ENCODE data around the gene FREM3. TPM values are rescaled to one million over a fixed set of nuclear protein-coding genes. Genes with fewer than 3 reads are reported as not detected.

Gene FREM3
- total RNA-seq, 1 experiment from 2014 or later, result not detected

DNA sequence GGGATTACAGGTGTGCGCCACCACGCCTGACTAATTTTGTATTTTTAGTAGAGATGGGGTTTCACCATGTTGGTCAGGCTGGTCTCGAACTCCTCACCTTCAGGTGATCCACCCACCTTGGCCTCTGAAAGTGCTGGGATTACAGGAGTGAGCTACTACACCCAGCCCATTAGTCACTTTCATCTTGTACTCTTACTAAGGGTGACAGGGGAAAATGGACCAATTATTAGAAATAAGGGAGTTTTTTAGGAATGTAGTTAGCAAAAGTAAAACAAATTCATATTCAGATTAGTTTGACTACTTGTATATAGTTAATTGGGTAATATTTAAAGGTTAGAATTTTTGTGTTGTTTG lies 160.8 kb downstream of the FREM3 start:
- no peak overlapping the region for H3K4me3 ChIP-seq (ENCODE audit: low read depth, low read length, poor library complexity, severe bottlenecking)
- POLR2A ChIA-PET (ENCODE audit: low non-redundant PET), result no interaction called here
- no peaks in the 10 kb centered on the region for H3K27me3 ChIP-seq (replicated peaks; ENCODE audit: insufficient read depth, low read depth, low read length, poor library complexity)
- H3K9me3 ChIP-seq (ENCODE audit: low read depth, low read length, poor library complexity, severe bottlenecking), result no peaks in the 10 kb centered on the region
- peaks cover 8% of the 10 kb centered on the region for H3K4me1 ChIP-seq (ENCODE audit: insufficient read depth, low read length, poor library complexity, severe bottlenecking)
- DNase-seq (ENCODE audit: low spot score), result no peak
- CTCF ChIA-PET, result interaction anchor here (0.7 kb wide), 1 partner anchor 443 kb away, joined by 4 read pairs; no protein-coding TSS in a partner anchor
- BruUV-seq (replicated peaks), result no TSS peak
- peaks cover 95% of the 10 kb centered on the region for H3K36me3 ChIP-seq (ENCODE audit: insufficient read depth, low read length, poor library complexity, severe bottlenecking)
- H3K27ac ChIP-seq (ENCODE audit: low read depth, low read length, poor library complexity, severe bottlenecking), result no peak overlapping the region
- intact Hi-C loops (cut with micrococcal nuclease; ENCODE audit: unreplicated experiment), result loop anchor here (10.0 kb wide), 1 partner anchor 1575 kb away; no protein-coding TSS in a partner anchor
- TF ChIP-seq, protein P1, sequence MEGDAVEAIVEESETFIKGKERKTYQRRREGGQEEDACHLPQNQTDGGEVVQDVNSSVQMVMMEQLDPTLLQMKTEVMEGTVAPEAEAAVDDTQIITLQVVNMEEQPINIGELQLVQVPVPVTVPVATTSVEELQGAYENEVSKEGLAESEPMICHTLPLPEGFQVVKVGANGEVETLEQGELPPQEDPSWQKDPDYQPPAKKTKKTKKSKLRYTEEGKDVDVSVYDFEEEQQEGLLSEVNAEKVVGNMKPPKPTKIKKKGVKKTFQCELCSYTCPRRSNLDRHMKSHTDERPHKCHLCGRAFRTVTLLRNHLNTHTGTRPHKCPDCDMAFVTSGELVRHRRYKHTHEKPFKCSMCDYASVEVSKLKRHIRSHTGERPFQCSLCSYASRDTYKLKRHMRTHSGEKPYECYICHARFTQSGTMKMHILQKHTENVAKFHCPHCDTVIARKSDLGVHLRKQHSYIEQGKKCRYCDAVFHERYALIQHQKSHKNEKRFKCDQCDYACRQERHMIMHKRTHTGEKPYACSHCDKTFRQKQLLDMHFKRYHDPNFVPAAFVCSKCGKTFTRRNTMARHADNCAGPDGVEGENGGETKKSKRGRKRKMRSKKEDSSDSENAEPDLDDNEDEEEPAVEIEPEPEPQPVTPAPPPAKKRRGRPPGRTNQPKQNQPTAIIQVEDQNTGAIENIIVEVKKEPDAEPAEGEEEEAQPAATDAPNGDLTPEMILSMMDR (conservative IDR thresholded peaks at IDR 0.05; ENCODE audit: low read depth, low read length), result no peak
- TF ChIP-seq EZH2 (IDR thresholded peaks at IDR 0.05; ENCODE audit: borderline replicate concordance, low read depth, low read length, poor library complexity, severe bottlenecking), result no peak

DNA sequence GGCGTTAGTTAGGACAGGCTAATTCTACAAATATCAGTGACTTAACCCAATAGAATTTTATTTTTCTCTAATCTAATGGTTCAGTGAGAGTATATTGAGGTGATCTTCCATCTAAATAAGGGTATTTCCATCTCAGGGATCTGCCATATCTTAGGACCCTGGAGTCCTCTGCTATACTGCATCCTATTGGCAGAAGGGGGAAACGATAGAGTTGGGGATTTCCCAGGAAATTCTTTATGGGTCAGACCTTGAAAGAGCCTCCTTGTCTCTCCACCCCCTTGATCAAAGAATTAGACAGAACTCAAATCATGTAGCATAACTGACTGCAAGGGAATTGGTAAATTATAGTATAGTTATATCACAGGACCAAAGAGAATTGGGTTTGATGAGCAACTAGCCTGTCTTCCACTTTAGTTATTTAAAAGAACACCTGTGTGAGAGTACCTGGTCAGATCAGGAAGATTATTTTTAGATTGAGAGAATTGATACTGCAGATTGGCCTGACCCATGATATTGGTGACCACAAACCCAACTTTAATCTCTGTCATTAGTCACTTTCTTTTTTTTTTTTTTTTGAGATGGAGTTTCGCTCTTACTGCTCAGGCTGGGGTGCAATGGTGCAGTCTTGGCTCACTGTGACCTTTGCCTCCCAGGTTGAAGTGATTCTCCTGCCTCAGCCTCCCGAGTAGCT lies 161.4 kb downstream of the FREM3 start:
- no peak for DNase-seq (ENCODE audit: low spot score)
- BruUV-seq (replicated peaks), result no TSS peak
- CTCF ChIA-PET, result interaction anchor here (0.7 kb wide), 1 partner anchor 443 kb away, joined by 4 read pairs; no protein-coding TSS in a partner anchor
- no peak overlapping the region for H3K27ac ChIP-seq (ENCODE audit: low read depth, low read length, poor library complexity, severe bottlenecking)
- peaks cover 8% of the 10 kb centered on the region for H3K4me1 ChIP-seq (ENCODE audit: insufficient read depth, low read length, poor library complexity, severe bottlenecking)
- H3K27me3 ChIP-seq (replicated peaks; ENCODE audit: insufficient read depth, low read depth, low read length, poor library complexity), result no peaks in the 10 kb centered on the region
- H3K36me3 ChIP-seq (ENCODE audit: insufficient read depth, low read length, poor library complexity, severe bottlenecking), result peaks cover 95% of the 10 kb centered on the region
- POLR2A ChIA-PET (ENCODE audit: low non-redundant PET), result no interaction called here
- H3K4me3 ChIP-seq (ENCODE audit: low read depth, low read length, poor library complexity, severe bottlenecking), result no peak overlapping the region
- no peaks in the 10 kb centered on the region for H3K9me3 ChIP-seq (ENCODE audit: low read depth, low read length, poor library complexity, severe bottlenecking)
- no peak for TF ChIP-seq EZH2 (IDR thresholded peaks at IDR 0.05; ENCODE audit: borderline replicate concordance, low read depth, low read length, poor library complexity, severe bottlenecking)
- TF ChIP-seq, protein P1 (conservative IDR thresholded peaks at IDR 0.05; ENCODE audit: low read depth, low read length), result no peak
- intact Hi-C loops (cut with micrococcal nuclease; ENCODE audit: unreplicated experiment), result loop anchor here (10.0 kb wide), 1 partner anchor 1576 kb away; no protein-coding TSS in a partner anchor

- ChIA-PET POLR2A (ENCODE audit: low non-redundant PET) (no interaction called here), CTCF (no interaction called here)
- Histone ChIP-seq H3K27ac (ENCODE audit: low read depth, low read length, poor library complexity, severe bottlenecking) (no peak overlapping the region), H3K4me3 (ENCODE audit: low read depth, low read length, poor library complexity, severe bottlenecking) (no peak overlapping the region), H3K27me3 (replicated peaks; ENCODE audit: insufficient read depth, low read depth, low read length, poor library complexity) (no peaks in the 10 kb centered on the region), H3K4me1 (ENCODE audit: insufficient read depth, low read length, poor library complexity, severe bottlenecking) (no peaks in the 10 kb centered on the region), H3K36me3 (ENCODE audit: insufficient read depth, low read length, poor library complexity, severe bottlenecking) (peaks cover 100% of the 10 kb centered on the region), H3K9me3 (ENCODE audit: low read depth, low read length, poor library complexity, severe bottlenecking) (no peaks in the 10 kb centered on the region)
- no peak for TF ChIP-seq EZH2 (IDR thresholded peaks at IDR 0.05; ENCODE audit: borderline replicate concordance, low read depth, low read length, poor library complexity, severe bottlenecking)
- TF ChIP-seq, protein P1 (conservative IDR thresholded peaks at IDR 0.05; ENCODE audit: low read depth, low read length), result no peak
- DNase-seq (ENCODE audit: low spot score), result no peak
- intact Hi-C loops (cut with micrococcal nuclease; ENCODE audit: unreplicated experiment), result loop anchor here (10.0 kb wide), 1 partner anchor 1583 kb away; no protein-coding TSS in a partner anchor
- no TSS peak for BruUV-seq (replicated peaks)
Measured at GRCh38 chr4:143531788-143532491, 168.5 kb downstream of the FREM3 start.
